ENCODE measurements around the gene PYCARD. TPM values are rescaled to one million over a fixed set of nuclear protein-coding genes. Genes with fewer than 3 reads are reported as not detected.
"Not testable (repeated sequence)": the region's sequence is repeated elsewhere in the genome, so short reads cannot be mapped to it uniquely, and the experiment has no call there.

The PYCARD gene
- polyA plus RNA-seq, 1 donor (not counting 4 experiments of a cell fraction or from before 2014, with no cell fraction given): 58.1 TPM

DNA sequence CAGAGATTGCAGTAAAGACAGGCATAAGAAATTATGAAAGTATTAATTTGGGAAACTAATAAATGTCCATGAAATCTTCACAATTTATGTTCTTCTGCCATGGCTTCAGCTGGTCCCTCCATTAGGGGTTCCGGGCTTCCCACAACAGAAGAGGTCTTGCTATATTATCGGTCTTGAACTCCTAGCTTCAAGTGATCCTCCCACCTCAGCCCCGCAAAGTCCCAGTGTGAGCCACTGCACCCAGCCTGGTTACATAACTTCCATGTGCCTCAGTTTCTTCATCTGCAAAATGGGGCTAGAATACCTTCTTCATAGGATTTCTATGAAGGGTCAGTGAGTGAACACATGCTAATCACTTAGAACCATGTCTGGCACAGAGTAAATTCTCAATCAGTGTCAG is 43.7 kb upstream of the PYCARD start:
- no peaks in the 10 kb centered on the region for H3K79me2 ChIP-seq (ENCODE audit: control insufficient read depth, insufficient read depth, low read length)
- H3K27me3 ChIP-seq (ENCODE audit: control insufficient read depth, extremely low read depth, insufficient read depth, low read length): no peaks in the 10 kb centered on the region
- no peak overlapping the region for H3K9ac ChIP-seq (ENCODE audit: control insufficient read depth, extremely low read depth, insufficient read depth, low read length)
- H3K9me1 ChIP-seq (ENCODE audit: control insufficient read depth, extremely low read depth, insufficient read depth, low read length): no peaks in the 10 kb centered on the region
- no peak for FAIRE-seq
- no peak for DNase-seq (ENCODE audit: low read depth, low spot score)
- no peaks in the 10 kb centered on the region for H4K20me1 ChIP-seq (ENCODE audit: control insufficient read depth, extremely low read depth, insufficient read depth, low read length)
- H3K9me3 ChIP-seq (ENCODE audit: control insufficient read depth, low read depth, low read length): no peaks in the 10 kb centered on the region
- H3K4me3 ChIP-seq (ENCODE audit: control insufficient read depth in 2 of 3, extremely low read depth in 1 of 3, insufficient read depth in 2 of 3, low read depth in 1 of 3, low read length in 3 of 3): no peak overlapping the region
- no peaks in the 10 kb centered on the region for H3K36me3 ChIP-seq (ENCODE audit: control insufficient read depth in 2 of 2, extremely low read depth in 1 of 2, insufficient read depth in 2 of 2, low read length in 2 of 2)
- H2AFZ ChIP-seq (ENCODE audit: control insufficient read depth, low read length): no peak overlapping the region
- no peak overlapping the region for H3K27ac ChIP-seq (ENCODE audit: control insufficient read depth, insufficient read depth, low read length)
- no peak overlapping the region for H3K4me2 ChIP-seq (ENCODE audit: control insufficient read depth, extremely low read depth, insufficient read depth, low read depth, low read length)
- dilution Hi-C loops (cut with MboI; ENCODE audit: extremely low pct_ligation_motif_present, low sequenced_read_pairs): no loop called here
- peaks cover 12% of the 10 kb centered on the region for H3K4me1 ChIP-seq (ENCODE audit: control insufficient read depth, extremely low read depth, insufficient read depth, low read length)
- no peak for TF ChIP-seq EZH2 (IDR thresholded peaks at IDR 0.05; ENCODE audit: low read length)
- TF ChIP-seq, protein P1, sequence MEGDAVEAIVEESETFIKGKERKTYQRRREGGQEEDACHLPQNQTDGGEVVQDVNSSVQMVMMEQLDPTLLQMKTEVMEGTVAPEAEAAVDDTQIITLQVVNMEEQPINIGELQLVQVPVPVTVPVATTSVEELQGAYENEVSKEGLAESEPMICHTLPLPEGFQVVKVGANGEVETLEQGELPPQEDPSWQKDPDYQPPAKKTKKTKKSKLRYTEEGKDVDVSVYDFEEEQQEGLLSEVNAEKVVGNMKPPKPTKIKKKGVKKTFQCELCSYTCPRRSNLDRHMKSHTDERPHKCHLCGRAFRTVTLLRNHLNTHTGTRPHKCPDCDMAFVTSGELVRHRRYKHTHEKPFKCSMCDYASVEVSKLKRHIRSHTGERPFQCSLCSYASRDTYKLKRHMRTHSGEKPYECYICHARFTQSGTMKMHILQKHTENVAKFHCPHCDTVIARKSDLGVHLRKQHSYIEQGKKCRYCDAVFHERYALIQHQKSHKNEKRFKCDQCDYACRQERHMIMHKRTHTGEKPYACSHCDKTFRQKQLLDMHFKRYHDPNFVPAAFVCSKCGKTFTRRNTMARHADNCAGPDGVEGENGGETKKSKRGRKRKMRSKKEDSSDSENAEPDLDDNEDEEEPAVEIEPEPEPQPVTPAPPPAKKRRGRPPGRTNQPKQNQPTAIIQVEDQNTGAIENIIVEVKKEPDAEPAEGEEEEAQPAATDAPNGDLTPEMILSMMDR (optimal IDR thresholded peaks at IDR 0.05 in 1 of 3, IDR thresholded peaks at IDR 0.05 in 1 of 3, conservative IDR thresholded peaks at IDR 0.05 in 1 of 3; ENCODE audit: extremely low read depth in 1 of 3, insufficient read depth in 2 of 3, low read length in 3 of 3): no peak

DNA sequence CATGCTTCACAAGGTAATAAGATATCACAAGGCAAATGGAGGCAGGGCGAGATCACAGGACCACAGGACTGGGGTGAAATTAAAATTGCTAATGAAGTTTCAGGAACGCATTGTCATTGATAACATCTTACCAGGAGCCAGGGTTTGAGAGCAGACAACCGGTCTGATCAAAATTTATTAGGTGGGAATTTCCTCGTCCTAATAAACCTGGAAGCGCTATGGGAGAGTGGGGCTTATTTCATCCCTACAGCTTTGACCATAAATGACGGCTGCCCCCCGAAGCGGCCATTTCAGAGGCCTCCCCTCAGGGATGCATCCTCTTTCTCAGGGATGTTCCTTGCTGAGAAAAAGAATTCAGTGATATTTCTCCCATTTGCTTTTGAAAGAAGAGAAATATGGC is 43.0 kb upstream of the PYCARD start:
- FAIRE-seq; H3K9me1 ChIP-seq (ENCODE audit: control insufficient read depth, extremely low read depth, insufficient read depth, low read length); H4K20me1 ChIP-seq (ENCODE audit: control insufficient read depth, extremely low read depth, insufficient read depth, low read length); H3K36me3 ChIP-seq (ENCODE audit: control insufficient read depth in 2 of 2, extremely low read depth in 1 of 2, insufficient read depth in 2 of 2, low read length in 2 of 2); dilution Hi-C loops (cut with MboI; ENCODE audit: extremely low pct_ligation_motif_present, low sequenced_read_pairs); H3K27ac ChIP-seq (ENCODE audit: control insufficient read depth, insufficient read depth, low read length); H3K27me3 ChIP-seq (ENCODE audit: control insufficient read depth, extremely low read depth, insufficient read depth, low read length); H3K9ac ChIP-seq (ENCODE audit: control insufficient read depth, extremely low read depth, insufficient read depth, low read length); H3K9me3 ChIP-seq (ENCODE audit: control insufficient read depth, low read depth, low read length); H3K4me2 ChIP-seq (ENCODE audit: control insufficient read depth, extremely low read depth, insufficient read depth, low read depth, low read length); H2AFZ ChIP-seq (ENCODE audit: control insufficient read depth, low read length); H3K4me3 ChIP-seq (ENCODE audit: control insufficient read depth in 2 of 3, extremely low read depth in 1 of 3, insufficient read depth in 2 of 3, low read depth in 1 of 3, low read length in 3 of 3); H3K79me2 ChIP-seq (ENCODE audit: control insufficient read depth, insufficient read depth, low read length); DNase-seq (ENCODE audit: low read depth, low spot score): not testable (repeated sequence)
- peaks cover 12% of the 10 kb centered on the region for H3K4me1 ChIP-seq (ENCODE audit: control insufficient read depth, extremely low read depth, insufficient read depth, low read length)

All from keratinocyte (primary cell).